SH-SY5Y (cell line): ENCODE results near the gene FIBIN.

Experiments
- GATA2 ChIP-seq: IDR thresholded peaks from 2 replicates; pipeline ENCODE4 v1.6.1; 2011; ENCODE audit warnings: mild to moderate bottlenecking, low read depth, low read length
- GATA3 ChIP-seq: IDR thresholded peaks from 2 replicates; pipeline ENCODE4 v1.6.1; 2011; ENCODE audit warnings: low read depth, mild to moderate bottlenecking, low read length, moderate library complexity

- no peak for TF ChIP-seq GATA2
- TF ChIP-seq GATA3: no peak
Measured at GRCh38 chr11:26950260-26950719, 43.6 kb upstream of the FIBIN start.
